ENCODE results near the gene YIPF3.

The YIPF3 gene

DNA sequence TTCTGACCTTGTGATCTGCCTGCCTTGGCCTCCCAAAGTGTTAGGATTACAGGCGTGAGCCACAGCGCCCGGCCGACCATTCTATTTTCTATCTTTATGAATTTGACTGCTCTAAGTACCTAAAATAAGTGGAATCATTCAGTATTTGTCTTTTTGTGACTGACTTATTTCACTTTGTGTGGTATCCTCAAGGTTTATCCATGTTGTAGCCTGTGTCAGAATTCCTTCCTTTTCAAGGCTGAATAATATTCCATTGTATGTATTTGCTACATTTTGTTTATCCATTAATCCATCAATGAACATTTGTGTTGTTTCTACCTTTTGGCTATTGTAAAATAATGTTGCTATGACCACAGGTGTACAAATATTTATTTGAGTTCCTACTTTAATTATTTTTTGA is 44.2 kb downstream of the YIPF3 start:
- H3K36me3 ChIP-seq (ENCODE audit: control insufficient read depth, insufficient read depth, low read length), result no peaks in the 10 kb centered on the region
- no peak overlapping the region for H3K27ac ChIP-seq
- no peak overlapping the region for H2AFZ ChIP-seq
- no peak overlapping the region for H3K4me2 ChIP-seq (ENCODE audit: low read length)
- no peaks in the 10 kb centered on the region for H3K27me3 ChIP-seq (ENCODE audit: control insufficient read depth, insufficient read depth, low read length)
- H3K9ac ChIP-seq, result no peak overlapping the region
- no peaks in the 10 kb centered on the region for H3K9me3 ChIP-seq (ENCODE audit: control insufficient read depth, low read length)
- H3K79me2 ChIP-seq, result no peaks in the 10 kb centered on the region
- H3K4me3 ChIP-seq (ENCODE audit: low read depth, low read length), result no peak overlapping the region
- TF ChIP-seq, protein P1, sequence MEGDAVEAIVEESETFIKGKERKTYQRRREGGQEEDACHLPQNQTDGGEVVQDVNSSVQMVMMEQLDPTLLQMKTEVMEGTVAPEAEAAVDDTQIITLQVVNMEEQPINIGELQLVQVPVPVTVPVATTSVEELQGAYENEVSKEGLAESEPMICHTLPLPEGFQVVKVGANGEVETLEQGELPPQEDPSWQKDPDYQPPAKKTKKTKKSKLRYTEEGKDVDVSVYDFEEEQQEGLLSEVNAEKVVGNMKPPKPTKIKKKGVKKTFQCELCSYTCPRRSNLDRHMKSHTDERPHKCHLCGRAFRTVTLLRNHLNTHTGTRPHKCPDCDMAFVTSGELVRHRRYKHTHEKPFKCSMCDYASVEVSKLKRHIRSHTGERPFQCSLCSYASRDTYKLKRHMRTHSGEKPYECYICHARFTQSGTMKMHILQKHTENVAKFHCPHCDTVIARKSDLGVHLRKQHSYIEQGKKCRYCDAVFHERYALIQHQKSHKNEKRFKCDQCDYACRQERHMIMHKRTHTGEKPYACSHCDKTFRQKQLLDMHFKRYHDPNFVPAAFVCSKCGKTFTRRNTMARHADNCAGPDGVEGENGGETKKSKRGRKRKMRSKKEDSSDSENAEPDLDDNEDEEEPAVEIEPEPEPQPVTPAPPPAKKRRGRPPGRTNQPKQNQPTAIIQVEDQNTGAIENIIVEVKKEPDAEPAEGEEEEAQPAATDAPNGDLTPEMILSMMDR (IDR thresholded peaks at IDR 0.05), result no peak
- peaks cover 4% of the 10 kb centered on the region for H3K4me1 ChIP-seq

DNA sequence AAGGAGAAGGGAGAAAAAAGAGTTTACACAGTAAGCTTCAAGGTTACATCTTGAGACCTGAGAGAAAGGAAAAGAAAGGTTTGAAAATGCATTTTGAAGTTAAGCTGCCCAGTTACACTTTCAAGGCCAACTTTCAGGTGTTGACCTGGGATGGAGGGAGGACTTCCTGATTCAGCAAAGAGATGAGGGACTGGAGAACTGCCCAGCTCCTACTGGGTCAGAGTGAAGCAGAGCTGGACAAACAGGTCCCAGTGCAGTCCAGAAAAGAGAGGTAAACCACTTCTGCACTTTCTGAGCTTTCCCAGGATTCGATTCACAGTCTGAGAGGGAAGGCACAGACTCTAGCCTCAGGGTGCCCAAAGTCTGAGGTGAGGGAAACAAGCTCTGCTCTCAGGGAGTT is 45.3 kb downstream of the YIPF3 start:
- H3K36me3 ChIP-seq (ENCODE audit: control insufficient read depth, insufficient read depth, low read length), result no peaks in the 10 kb centered on the region
- no peak overlapping the region for H3K27ac ChIP-seq
- no peak overlapping the region for H3K9ac ChIP-seq
- H3K4me1 ChIP-seq, result no peaks in the 10 kb centered on the region
- H3K27me3 ChIP-seq (ENCODE audit: control insufficient read depth, insufficient read depth, low read length), result no peaks in the 10 kb centered on the region
- no peak overlapping the region for H3K4me2 ChIP-seq (ENCODE audit: low read length)
- TF ChIP-seq, protein P1 (IDR thresholded peaks at IDR 0.05), result no peak
- peak overlapping the region; percentile 59 for H2AFZ ChIP-seq
- no peaks in the 10 kb centered on the region for H3K9me3 ChIP-seq (ENCODE audit: control insufficient read depth, low read length)
- no peak overlapping the region for H3K4me3 ChIP-seq (ENCODE audit: low read depth, low read length)
- no peaks in the 10 kb centered on the region for H3K79me2 ChIP-seq

DNA sequence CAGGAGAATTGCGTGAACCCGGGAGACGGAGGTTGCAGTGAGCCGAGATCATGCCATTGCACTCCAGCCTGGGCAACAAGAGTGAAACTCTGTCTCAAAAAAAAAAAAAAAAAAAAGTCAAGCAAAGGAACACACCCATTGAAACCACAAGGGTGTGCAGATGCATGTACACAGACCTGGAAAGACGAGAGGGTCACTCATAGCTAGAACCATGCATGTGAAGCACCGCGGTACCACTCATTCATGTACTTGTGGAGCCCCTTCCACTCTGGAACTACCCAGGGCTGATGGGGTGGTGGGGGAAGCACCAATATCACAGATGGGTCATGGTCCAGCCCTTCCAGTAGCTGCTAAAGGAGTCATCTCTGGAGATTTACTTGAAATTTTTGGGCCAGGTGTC is 46.8 kb downstream of the YIPF3 start:
- Histone ChIP-seq H3K9me3 (ENCODE audit: control insufficient read depth, low read length) (no peaks in the 10 kb centered on the region), H3K27ac (no peak overlapping the region)

GRCh38 chr6:43468748-43469681 is 47.7 kb downstream of the YIPF3 start:
- Histone ChIP-seq H3K9me3 (ENCODE audit: control insufficient read depth, low read length) (no peaks in the 10 kb centered on the region), H3K79me2 (no peaks in the 10 kb centered on the region), H3K4me1 (no peaks in the 10 kb centered on the region), H3K4me3 (ENCODE audit: low read depth, low read length) (no peak overlapping the region), H3K9ac (no peak overlapping the region), H3K4me2 (ENCODE audit: low read length) (no peak overlapping the region), H2AFZ (no peak overlapping the region), H3K36me3 (ENCODE audit: control insufficient read depth, insufficient read depth, low read length) (no peaks in the 10 kb centered on the region), H3K27ac (no peak overlapping the region), H3K27me3 (ENCODE audit: control insufficient read depth, insufficient read depth, low read length) (no peaks in the 10 kb centered on the region)
- TF ChIP-seq, protein P1 (IDR thresholded peaks at IDR 0.05), result no peak

More for the DNA sequence above, 46.8 kb downstream of the YIPF3 start:
- Histone ChIP-seq H3K36me3 (ENCODE audit: control insufficient read depth, insufficient read depth, low read length) (no peaks in the 10 kb centered on the region), H2AFZ (no peak overlapping the region), H3K27me3 (ENCODE audit: control insufficient read depth, insufficient read depth, low read length) (no peaks in the 10 kb centered on the region), H3K4me2 (ENCODE audit: low read length) (no peak overlapping the region), H3K4me3 (ENCODE audit: low read depth, low read length) (no peak overlapping the region), H3K79me2 (no peaks in the 10 kb centered on the region), H3K9ac (no peak overlapping the region), H3K4me1 (no peaks in the 10 kb centered on the region)
- TF ChIP-seq, protein P1 (IDR thresholded peaks at IDR 0.05), result no peak

GRCh38 chr6:43468240-43468639 is 48.5 kb downstream of the YIPF3 start:
- Histone ChIP-seq H3K36me3 (ENCODE audit: control insufficient read depth, insufficient read depth, low read length) (no peaks in the 10 kb centered on the region), H3K27me3 (ENCODE audit: control insufficient read depth, insufficient read depth, low read length) (no peaks in the 10 kb centered on the region), H3K4me2 (ENCODE audit: low read length) (no peak overlapping the region), H3K4me1 (no peaks in the 10 kb centered on the region), H3K9ac (no peak overlapping the region), H3K9me3 (ENCODE audit: control insufficient read depth, low read length) (no peaks in the 10 kb centered on the region), H3K4me3 (ENCODE audit: low read depth, low read length) (no peak overlapping the region), H3K27ac (no peak overlapping the region), H3K79me2 (no peaks in the 10 kb centered on the region), H2AFZ (no peak overlapping the region)
- TF ChIP-seq, protein P1 (IDR thresholded peaks at IDR 0.05), result no peak
